ENCODE data around the gene GRM8. TPM values are rescaled to one million over a fixed set of nuclear protein-coding genes. Genes with fewer than 3 reads are reported as not detected.

Gene GRM8
- total RNA-seq, 1 donor from 2014 or later: not detected

DNA sequence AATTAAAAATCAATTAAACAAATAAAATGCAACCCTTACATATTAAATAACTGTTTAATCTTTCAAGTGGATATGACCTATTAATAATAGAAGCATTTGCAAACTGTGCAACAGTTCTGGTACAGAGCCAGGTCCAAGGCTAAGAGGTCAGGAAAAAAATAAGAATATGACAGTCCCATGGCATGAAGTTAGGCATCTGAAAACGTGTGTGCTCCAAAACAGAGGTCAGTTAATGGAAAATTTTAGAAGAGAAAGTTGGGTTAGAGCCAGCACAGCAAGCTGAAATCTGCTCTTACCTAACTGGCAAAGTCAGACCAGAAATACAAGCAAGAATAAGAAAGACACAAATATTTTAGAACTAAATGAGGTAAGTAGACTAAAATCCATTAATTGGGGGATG, 757.7 kb downstream of the GRM8 start:
- no peak for ATAC-seq

DNA sequence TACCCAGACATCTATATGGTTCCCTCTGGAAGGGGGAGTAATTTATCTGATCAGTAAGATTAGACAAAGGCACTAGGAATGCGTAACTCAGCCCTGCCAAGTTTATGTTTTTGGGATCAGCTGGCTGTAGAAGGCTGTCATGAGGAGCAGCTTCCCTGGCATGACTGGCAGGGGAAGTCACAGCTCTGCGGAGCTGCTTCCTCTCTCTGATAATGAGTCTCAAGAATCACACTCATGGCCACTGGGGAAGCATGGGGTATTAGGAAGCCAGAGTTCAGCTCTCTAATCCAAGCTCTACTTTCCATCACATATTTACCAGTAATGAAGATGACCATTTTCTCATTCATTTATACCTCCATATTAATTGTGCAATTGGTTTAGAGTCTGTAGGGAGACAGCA, 758.9 kb downstream of the GRM8 start:
- ATAC-seq: no peak

GRCh38 chr7:126489874-126490273, 762.9 kb downstream of the GRM8 start:
- ATAC-seq: no peak

DNA sequence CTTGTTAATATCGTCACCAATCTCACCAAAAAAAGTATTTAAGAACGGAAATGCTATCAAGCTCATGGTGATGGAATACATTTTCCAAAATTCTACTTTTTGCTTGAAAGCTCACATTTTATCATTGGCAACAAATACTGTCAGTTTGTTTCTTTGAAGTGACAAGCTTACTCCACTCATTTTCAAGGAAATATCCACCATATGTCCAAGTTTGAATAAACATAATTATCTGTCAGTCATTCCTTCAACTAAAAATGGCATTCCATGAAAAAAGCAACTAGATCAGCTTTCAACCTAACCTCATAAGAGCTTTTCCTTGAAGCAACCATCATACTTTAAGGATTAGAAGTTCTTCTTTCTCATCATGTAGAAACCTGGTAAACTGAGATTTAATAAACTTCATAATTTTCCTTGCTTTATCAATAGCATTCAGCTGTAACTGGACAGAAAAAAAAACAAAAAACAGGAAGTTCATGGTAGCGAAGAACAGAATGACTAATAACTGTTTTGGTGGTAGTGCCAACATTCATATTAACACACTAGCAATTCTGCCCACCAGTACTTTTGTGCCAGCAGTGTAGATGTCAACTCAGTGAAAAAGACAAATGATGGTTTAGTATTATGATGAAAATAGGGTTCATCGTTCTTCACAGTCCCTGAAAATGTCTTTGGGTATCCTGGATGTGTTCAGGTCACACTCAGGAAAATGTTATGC, 764.9 kb downstream of the GRM8 start:
- no peak for ATAC-seq

DNA sequence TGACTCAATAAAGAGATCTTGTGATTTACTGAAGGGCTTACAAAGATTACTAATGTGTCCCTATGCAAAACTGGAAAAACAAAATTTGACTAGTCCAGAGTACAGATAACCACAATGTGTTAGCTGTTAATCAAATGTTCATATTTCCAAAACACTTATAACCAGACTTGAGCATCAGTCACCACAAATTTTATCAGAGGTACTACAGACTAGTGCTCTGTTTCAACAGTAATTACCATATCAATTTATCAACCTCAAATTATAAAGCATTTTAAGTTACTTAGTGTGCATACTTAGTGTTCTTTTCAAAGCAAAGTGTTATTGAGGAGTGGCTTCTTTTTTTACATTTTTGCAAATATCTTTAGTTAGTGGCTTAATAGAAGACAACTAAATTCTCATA, 765.9 kb downstream of the GRM8 start:
- ATAC-seq: no peak

DNA sequence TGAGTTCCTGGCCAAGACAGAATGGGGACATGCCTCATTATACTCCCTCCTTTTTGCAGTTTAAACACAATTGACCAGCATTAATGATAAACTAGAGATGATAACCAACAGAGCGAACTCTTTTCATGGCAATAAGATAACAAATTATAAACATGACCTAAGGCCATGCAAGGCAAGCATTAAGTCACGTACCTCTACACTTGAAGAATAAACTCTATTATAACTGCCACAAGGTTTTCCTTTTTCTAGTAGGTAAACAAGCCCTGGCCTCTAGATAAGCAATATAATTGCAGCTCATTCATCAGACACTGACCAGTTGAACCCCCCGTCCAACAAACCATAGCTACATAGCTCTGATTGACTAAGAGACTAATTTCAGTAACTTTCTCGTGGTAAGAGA, 767.0 kb downstream of the GRM8 start:
- ATAC-seq: no peak

- no peak for ATAC-seq
Observed at GRCh38 chr7:126483972-126484371, 768.8 kb downstream of the GRM8 start.

DNA sequence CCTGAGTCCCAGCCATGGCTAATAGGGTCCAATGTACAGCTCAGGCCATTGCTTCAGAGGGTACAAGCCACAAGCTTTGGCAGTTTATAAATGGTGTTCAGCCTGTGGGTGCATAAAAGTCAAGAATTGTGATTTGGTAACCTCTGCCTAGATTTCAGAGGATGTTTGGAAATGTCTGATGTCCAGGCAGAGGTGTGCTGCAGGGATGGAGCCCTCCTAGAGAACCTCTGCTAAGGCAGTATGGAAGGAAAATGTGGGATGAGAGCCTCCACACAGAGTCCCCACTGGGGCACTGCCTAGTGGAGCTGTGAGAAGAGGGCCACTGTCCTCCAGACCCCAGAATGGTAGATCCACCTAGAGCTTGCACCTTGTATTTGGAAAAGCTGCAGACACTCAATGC, 779.9 kb downstream of the GRM8 start:
- no peak for ATAC-seq

- ATAC-seq: no peak
Observed at GRCh38 chr7:126462405-126462804, 790.3 kb downstream of the GRM8 start.

- no peak for ATAC-seq
Observed at GRCh38 chr7:126460664-126461063, 792.1 kb downstream of the GRM8 start.

- no peak for ATAC-seq
Observed at GRCh38 chr7:126453104-126453503, 799.6 kb downstream of the GRM8 start.

DNA sequence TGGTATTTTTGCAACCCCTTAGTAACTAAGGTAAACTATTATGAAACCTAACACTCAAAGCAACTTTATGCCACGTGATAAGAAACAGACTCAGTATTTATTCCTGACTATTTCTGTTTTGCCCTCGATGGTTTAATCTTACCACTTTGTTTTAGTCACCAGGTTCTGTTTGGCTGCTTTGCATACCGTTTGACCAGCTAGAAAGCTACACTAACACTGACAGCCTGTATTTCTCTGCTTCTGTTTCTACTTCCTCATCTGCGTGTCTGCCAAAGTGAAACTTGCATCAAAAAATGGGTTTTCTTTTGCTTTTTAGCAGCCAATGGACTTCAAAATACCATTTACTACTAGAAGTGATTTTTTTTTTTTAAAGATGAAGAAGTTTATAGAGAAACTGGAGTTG, 802.5 kb downstream of the GRM8 start:
- ATAC-seq: no peak

DNA sequence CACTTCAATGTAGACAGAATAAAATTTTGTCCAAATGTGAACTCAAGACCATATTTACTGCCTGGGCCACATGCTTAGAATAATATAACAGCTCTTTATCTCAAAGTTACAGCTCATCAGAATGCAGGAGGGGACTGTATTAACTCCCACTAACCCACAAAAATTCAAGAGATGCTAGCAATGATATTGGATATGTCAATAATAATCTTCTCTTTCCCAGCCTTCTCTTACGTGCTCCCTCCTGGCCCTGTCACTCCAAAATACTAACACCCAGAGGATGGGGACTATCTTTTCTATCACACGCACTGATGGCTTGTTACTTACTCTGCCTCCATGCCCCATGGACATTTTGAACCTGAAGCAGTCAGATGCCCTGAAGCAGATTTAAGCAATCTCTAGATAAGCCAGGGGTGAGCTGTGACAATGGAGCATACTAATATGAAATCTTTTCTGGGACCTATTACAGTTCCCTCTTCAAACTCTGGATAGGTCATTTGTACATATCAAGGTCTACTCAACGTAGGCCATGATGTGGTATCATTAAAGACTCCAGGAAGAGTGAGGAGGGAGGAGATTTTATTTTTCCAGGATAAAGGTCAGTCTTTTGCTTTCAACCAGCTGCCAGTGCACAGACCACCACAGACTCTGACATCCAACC, 803.0 kb downstream of the GRM8 start:
- no peak for ATAC-seq

DNA sequence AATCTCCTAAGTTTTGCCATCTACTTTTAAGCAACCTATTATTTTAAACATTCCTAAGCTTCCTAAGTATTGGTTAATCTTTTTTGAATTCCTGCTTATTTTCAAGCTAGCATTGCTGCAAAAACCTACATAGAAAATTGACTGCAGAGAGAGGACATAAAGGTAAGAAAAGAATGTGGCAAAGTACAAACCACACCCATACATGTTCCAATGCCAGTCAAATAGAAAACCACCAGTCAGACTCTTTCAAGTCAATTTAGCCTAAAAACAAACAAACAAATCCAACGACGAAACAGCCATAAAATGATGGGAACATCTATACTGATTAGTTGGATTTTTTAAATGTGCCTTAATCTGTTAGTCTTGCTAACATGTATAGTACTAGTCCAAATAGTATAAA, 804.8 kb downstream of the GRM8 start:
- ATAC-seq: no peak

DNA sequence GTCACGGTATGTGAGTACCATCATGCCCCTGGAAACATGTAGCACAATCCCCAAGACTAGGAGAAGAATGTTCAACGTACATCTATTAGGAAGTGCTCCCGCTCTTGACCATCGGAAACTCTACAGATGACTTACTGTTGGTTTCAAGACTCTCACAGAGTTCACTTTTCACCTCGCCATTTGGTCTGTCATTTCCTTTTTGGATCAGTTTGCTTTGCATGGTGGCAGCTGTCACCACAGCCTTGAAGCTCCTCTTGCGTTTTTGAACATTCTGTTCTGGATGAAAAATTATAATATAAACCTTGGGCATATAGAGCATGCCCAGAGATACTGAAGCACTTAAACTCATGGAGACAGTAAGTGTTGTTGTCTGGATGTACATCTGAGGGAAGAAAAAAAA, 806.8 kb downstream of the GRM8 start:
- no peak for ATAC-seq

DNA sequence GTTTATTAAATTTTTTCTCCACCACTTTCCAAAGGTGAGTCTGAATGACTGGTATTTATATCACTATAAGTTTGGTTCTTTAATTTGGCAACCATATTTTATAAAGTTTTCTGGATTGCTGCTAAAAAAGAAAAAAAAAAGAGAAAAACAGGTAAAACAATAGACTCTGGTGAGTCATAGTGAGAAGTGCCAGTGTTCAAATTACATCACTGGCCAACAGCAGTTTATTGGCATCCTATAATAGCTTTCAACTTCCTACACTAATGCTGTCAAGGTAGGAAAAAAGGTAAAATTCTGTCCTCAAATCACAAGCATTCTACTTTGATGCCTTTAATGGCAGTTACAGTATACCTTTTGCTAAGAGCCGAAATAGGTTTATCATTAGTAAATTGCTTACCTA, 808.8 kb downstream of the GRM8 start:
- no peak for ATAC-seq

DNA sequence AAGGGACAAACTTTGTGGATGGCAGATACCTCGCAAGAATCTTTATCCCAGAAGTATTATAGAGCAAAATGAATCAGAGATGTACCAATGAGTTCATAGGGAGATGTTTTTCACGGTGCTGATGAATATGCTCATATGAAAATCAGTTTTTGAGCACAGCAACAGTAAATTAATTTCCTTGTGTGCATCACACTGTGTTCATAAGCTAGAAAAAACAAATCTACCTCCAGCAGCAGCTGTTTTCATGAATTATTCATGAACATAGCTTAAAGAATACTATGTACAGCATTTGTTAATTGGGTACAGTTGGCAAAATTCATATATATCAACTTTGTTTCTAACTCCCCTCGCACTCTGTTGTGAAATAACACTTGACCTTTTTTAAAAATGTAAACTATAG, 809.8 kb downstream of the GRM8 start:
- no peak for ATAC-seq

- ATAC-seq: no peak
Observed at GRCh38 chr7:126441745-126442144, 811.0 kb downstream of the GRM8 start.

GRCh38 chr7:126440542-126440941, 812.2 kb downstream of the GRM8 start:
- ATAC-seq: no peak

- no peak for ATAC-seq
Observed at GRCh38 chr7:126436213-126436868, 816.4 kb downstream of the GRM8 start.

DNA sequence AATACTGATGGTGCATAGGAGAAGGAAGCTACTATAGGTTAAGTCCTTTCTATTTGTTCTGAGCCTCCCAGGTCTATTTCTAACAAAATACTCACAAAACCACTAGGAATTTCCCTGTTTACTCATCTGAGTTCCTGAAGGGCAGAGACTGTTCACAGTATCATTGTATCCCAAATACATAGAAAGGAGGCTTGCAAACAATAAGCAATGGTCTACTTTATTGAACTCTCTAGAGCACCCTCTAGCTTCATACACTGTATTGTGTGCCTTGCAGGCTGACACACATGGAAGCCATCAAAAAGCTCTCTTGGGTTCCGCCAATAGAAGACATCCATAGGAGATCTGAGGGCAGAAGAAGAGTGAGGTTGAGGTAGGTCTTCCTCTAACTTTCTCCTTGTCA, 826.1 kb downstream of the GRM8 start:
- ATAC-seq: no peak

DNA sequence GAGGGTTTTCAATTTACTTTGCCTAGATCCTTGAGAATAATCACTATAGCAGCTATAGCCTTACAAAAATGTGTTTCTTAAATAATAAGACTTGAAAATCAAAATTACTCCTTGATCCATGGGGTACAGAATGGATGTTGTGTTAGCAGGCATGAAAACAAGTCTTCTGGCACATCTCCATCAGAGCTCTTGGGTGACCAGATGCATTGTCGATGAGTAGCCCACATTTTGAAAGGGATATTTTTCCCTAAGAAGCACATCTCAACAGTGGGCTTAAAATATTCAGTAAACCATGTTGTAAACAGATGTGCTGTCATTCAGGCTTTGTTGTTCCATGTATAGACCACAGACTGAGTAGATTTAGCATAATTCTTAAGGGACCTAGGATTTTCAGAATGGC, 827.8 kb downstream of the GRM8 start:
- no peak for ATAC-seq

DNA sequence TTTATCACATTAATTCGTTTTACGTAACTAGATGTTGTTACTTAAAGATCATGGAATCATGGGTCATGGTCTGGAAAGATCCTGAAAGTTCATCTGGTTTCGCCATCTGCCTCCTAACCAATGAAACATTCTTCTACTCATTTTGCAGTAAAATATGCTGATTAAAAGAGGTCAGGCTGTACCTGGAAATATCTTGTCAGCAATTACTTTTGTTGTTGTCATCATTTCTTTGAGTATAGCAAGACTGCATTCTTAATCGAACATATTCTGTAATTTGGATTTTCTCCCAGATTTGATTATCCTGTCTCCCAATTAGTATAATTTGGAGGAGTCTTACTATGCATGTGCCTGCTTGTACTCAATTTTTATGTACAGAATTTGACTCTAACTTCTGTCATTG, 833.7 kb downstream of the GRM8 start:
- ATAC-seq: no peak

DNA sequence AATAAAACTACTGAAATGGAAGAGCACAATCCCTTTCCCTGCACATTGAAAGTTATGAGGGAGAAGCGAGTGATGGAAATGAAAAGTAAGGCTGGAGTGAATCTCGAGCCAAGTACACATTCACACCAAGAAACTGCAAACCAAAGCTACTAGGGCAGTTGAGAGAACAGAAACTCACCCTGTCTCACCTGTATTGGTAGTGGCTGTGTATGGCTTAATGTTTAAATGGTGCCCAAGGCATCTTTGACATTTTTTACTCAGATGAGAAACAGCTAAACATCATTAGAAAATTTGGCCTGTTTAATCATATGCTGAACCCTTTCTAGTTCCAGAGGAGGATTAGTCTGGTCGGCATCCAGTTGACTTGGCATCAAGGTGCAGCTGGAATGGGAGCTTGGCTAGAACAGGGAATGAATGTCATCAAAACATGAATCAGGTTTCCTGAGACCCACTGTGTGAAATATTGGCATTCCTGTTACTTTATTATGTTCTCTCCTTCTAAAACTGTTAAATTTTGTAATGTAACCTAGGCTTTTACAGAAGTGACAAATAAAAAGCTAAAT, 840.8 kb downstream of the GRM8 start:
- no peak for ATAC-seq
